ENCODE measurements around the gene SNAP23.
A peak's percentile ranks its signal among the peaks of the same experiment; 100 is the strongest.
"Not testable (repeated sequence)": the region's sequence is repeated elsewhere in the genome, so short reads cannot be mapped to it uniquely, and the experiment has no call there.

The SNAP23 gene

GRCh38 chr15:42498212-42499068, 3.0 kb downstream of the SNAP23 start:
- ATAC-seq, result no peak

GRCh38 chr15:42499858-42500609, 4.6 kb downstream of the SNAP23 start:
- ATAC-seq, result no peak

- ATAC-seq, result no peak
These were observed 7.0 kb downstream of the SNAP23 start for GRCh38 chr15:42502477-42502876.

GRCh38 chr15:42503825-42504224, 8.4 kb downstream of the SNAP23 start:
- no peak for ATAC-seq

DNA sequence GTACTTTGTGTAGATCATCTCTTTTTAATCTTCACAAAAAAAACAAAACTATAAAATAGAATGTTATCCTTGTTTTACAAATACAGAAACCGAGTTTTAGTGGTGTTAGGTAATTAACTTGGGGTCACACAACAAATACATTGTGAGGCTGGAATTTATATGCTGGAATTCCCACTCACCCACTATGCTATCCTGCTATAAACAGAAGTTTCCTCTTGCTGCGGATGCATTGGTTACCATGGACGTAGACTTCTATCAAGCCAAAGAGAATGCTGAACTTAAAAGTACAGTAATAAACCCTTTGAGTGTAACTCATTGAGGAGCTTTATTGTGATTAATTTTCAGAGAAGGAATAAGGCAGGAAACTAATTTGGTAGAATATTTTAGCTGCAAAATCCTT, 9.2 kb downstream of the SNAP23 start:
- no peak for ATAC-seq

DNA sequence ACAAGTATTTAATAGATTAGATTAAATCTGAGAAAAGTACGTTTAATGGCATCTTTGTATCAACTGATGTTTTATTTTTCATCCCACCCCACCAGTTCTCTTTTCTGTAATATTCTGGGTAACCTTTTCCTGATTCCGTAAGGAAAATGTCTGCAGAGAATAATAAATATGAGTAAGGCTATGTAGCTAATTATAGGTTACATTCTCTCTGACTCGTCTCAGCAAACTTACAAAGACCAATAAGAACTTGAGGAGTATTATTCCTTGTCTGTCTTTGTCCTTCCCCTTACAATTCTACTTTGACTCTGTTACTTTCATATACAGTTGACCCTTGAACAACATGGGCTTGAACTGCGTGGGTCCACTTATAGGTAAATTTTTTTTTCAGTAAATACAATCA, 12.1 kb downstream of the SNAP23 start:
- no peak for ATAC-seq

GRCh38 chr15:42508263-42508690, 12.8 kb downstream of the SNAP23 start:
- no peak for ATAC-seq

- ATAC-seq, result no peak
These were observed 15.0 kb downstream of the SNAP23 start for GRCh38 chr15:42510258-42511006.

DNA sequence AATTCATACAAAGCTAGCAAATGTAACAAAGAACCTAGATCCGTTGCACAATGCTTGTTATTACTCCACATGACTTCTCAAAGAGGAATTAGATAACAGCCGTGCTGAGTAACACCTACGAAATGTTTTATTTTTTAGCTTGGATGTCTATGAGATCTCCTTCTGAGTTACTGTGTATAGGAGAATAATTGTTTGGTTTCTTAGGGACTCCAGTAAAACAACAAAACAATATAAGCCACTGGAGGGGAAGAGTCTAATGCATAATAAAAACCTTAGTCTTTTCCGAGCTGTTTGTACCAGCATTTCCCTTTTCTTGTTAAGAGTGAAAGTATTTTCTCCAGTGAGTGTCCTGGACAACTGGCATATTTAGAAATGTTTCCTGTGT, 15.6 kb downstream of the SNAP23 start:
- ATAC-seq, result no peak

DNA sequence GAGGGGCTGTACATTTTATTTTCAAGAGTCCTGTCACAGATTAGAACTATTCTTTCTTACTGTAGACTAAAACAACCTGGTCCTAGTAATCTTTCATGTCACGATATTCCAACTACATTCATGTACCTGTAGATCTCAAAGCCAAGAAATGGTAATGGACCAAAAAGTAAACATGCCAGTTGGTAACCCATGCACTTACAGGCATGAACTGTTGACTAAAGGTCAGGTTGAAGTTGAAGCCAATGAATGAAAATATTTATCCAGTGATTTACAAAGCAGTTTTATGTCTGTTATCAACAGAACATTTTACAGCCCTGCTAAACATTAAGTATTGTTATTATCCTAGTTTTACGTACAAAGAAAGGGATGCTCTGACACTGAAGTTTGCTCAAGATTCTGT, 27.9 kb downstream of the SNAP23 start:
- no peak for ATAC-seq

- ATAC-seq, result no peak
These were observed 33.5 kb downstream of the SNAP23 start for GRCh38 chr15:42528970-42529369.

DNA sequence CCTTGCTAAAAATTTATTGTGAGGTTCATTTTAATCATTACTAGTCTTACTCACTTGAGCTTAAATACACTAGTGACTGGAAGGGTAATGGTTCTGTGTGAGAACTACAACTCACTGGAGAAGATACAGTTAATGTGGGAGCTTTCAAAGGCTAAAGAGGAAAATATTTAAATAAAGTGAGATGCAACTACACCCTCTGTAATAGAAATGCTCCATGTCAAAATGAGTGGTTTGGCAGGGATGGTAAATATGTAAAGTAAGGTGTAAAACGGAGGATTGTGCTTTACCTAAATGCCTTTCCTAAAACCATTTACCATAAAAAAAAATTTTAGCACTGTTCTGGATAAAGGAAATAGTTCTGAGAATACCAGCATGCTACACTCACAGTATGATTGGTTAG, 37.8 kb downstream of the SNAP23 start:
- ATAC-seq, result no peak

DNA sequence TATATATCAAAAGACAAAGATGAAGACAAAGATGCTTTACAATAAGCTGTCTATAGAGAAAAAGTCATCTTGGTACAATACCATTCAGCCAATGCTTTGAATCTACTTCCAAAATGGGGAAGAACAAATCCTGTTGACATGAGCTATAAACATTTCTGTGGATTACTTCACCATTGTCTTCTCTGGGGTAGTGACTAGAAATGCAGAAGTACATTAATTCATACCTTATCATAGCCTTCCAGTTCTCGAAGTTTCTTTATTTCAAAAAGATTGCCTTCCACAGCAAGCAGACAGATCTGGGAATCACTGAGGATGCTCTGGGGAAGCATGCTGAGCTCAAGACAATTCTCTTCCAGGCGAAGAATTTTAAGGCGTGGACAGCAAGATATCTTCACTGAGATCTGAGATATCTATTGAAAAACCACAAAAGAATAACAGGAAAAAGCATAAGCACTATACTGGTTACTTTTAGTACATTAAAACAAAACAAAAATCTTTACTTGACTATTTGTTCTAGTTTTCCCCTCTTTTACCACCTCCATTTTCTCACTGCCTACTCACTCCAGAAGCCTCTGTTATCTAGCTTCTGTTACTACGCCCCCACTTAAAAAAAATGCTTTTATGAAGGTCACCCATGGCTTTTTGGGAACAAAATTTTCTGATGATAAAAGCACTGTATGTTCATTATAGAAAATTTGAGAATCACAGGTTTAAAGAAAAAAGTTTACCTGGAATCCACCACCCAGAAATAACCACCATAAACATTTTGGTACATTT, 49.6 kb downstream of the SNAP23 start:
- no peak for ATAC-seq

- no peak for ATAC-seq
These were observed 52.4 kb downstream of the SNAP23 start for GRCh38 chr15:42547918-42548248.

DNA sequence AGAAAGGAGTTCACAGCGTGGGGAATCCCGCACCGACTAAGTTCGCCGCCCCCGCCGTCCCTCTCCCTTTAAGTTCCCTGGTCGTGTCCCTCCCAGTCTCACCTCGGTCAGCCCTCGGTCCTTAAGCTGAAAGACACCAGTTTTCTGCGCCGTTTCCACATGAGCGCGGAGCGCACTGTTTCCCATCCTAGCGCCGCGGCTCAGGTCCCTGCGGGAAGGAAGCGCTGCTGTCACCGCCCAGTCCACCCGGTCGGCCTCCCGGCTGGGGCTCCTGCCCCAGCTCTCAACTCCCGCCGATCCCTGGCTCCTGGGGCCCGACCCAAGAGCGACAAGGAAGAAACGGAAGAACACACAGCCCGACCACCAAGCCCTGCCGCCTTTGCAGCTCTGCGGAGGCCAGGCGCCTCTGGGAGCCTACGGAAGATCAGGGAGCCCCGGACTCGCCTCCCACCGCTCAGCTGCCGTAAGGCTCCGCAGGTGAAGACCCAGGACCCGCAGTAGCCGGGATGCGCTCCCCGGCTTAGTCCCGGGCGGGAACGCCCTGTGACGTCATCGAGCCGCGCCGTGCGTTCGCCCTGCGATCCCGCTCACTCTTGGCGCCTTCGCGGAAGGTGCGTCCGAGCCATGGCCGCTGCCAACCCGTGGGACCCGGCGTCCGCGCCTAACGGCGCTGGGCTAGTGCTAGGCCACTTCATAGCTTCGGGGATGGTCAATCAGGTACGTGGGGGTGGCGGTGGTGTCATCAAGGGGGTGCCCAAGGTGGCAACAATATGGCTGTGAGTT, 53.0 kb downstream of the SNAP23 start, which contains the start of the genes HAUS2 and LRRC57:
TSS of gene HAUS2 (plus strand) at position 590 of the 783 bp plus-strand sequence. CDS start at position 625, 35 bp downstream.
TSS of gene LRRC57 (minus strand) at position 545 of the 783 bp plus-strand sequence. CDS start at position 186, 359 bp downstream.
- peak; percentile 91 to 92 for ATAC-seq

DNA sequence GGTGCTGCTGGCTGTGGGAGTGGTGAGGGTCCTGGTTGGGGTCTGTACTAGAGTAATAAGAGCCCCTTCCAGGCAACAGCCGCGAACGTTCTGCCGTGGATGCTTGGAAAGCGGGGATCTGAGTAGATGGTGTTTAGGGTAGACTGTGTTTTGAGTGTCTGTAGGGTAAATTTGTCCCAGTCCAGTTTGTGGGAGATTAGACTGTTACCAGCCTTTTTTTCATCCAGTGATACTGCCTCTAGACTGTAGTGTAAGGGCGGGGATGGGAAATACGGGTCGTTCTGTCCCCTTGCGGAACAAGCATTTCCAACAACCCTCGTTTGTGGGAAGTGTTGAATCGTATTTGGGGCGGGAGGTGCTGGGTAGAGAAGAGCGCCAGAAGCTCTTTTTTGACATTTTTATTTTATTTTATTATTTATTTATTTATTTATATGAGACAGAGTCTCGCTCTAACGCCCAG, 53.6 kb downstream of the SNAP23 start:
- ATAC-seq, result peak; percentile 12 to 16

GRCh38 chr15:42549741-42550392, 54.4 kb downstream of the SNAP23 start:
- ATAC-seq, result no peak

DNA sequence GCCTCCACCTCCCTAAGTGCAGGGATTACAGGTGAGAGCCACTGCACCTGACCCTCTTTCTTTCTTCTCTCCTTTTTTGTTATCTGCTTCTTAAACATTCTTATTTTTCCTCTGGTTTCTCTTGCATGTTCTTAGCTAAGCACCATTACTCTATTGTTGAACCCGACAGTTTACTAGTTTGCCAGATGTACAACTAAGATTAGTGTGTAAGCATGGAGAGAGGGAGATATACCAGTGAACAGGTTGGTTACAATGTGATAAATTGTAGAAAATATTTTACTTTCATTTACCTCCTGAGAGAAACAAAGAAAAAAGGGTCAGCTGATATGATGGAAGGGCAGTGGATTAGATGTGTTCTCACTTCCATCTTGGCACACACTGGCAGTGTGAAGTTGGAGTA, 58.1 kb downstream of the SNAP23 start:
- ATAC-seq, result no peak

GRCh38 chr15:42556550-42557207, 61.2 kb downstream of the SNAP23 start:
- ATAC-seq, result not testable (repeated sequence)

DNA sequence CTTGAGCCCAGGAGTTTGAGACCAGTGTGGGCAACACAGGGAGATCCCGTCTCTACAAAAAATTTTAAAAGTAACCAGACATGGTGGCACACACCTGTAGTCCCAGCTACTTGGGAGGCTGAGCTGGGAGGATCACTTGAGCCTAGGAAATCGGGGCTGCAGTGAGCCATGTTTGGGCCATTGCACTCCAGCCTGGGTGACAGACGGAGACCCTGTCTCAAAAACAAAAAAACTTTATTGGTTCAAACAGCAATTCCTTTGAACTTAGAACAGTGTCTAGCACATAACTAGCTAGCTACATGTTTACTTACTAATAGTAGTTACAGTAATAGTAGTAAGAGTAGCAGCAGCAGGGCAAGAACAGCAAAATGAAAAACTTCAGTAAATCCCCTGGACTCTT, 63.3 kb downstream of the SNAP23 start:
- ATAC-seq, result no peak
